LNCAP (cell line): ENCODE data around the gene ANKRD11.

Experiments
- TF ChIP-seq, protein P1 (sequence below): fragments of 450-650 bp; IDR thresholded peaks from 2 replicates; pipeline ENCODE4 v1.5.1; 2017; ENCODE audit warnings: mild to moderate bottlenecking

Gene ANKRD11

DNA sequence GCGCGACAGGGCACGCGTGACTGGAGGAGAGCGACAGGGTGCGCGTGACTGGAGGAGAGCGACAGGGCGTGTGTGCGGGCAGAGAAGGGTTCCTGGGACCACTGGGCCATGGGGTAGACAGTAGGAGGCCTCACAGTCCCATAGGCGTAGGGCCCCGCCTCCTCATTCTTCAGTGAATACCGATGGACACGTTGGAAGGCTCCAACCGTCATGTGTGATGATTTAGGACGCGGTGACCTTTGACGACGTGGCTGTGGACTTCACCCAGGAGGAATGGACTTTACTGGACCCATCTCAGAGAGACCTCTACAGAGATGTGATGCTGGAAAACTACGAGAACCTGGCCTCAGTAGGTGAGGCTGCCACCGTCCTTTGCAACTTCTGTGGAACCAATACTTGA, 267.4 kb downstream of the ANKRD11 start:
- TF ChIP-seq, protein P1, sequence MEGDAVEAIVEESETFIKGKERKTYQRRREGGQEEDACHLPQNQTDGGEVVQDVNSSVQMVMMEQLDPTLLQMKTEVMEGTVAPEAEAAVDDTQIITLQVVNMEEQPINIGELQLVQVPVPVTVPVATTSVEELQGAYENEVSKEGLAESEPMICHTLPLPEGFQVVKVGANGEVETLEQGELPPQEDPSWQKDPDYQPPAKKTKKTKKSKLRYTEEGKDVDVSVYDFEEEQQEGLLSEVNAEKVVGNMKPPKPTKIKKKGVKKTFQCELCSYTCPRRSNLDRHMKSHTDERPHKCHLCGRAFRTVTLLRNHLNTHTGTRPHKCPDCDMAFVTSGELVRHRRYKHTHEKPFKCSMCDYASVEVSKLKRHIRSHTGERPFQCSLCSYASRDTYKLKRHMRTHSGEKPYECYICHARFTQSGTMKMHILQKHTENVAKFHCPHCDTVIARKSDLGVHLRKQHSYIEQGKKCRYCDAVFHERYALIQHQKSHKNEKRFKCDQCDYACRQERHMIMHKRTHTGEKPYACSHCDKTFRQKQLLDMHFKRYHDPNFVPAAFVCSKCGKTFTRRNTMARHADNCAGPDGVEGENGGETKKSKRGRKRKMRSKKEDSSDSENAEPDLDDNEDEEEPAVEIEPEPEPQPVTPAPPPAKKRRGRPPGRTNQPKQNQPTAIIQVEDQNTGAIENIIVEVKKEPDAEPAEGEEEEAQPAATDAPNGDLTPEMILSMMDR, result no peak

DNA sequence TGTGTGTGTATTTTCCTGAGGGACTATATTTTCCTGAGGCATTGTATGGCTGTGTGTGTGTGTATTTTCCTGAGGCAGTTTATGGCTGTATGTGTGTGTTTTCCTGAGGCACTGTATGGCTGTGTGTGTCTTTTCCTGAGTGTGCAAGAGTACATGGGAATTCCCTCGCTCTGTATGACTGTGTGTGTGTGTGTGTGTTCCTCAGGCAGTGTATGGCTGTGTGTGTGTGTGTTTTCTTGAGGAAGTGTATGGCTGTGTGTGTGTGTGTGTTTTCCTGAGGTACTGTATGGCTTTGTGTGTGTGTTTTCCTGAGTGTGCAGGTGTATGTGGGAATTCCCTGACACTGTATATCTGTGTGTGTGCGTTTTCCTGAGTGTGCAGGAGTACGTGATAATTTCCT, 268.8 kb downstream of the ANKRD11 start:
- TF ChIP-seq, protein P1, result no peak

DNA sequence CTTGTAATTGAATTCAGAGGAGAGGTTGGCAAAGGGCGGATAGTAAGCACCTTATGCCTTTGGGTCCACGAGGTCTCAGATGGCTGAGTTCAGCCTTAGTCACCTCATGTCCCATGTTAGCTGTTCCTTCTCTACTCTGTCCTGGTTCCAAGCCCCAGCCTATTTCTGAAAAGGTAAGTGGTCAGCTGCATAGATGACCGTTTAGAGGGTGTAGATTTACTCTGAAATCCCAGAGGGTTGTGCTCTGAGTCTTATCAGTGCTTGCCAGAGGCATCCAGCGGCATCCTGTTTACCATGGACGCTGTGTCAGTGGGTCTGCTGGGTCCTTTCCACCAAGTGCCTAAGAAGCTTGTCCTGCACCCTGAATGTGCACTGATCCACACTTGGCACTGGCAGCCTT, 271.0 kb downstream of the ANKRD11 start:
- TF ChIP-seq, protein P1, result no peak
